ENCODE results near the gene CEACAM18. TPM values are rescaled to one million over a fixed set of nuclear protein-coding genes. Genes with fewer than 3 reads are reported as not detected.

Gene CEACAM18
- total and polyA plus RNA-seq, 4 donors: not detected

- no peaks in the 10 kb centered on the region for H3K9me3 ChIP-seq (ENCODE audit: control insufficient read depth in 4 of 4, insufficient read depth in 3 of 4, low read length in 3 of 4)
- no peaks in the 10 kb centered on the region for H3K4me1 ChIP-seq (ENCODE audit: control insufficient read depth in 5 of 5, insufficient read depth in 5 of 5, low read length in 5 of 5)
- H3K27ac ChIP-seq (ENCODE audit: low read depth in 1 of 2, low read length in 1 of 2): no peak overlapping the region
- H3K4me3 ChIP-seq: no peak overlapping the region
- H3K36me3 ChIP-seq (ENCODE audit: control insufficient read depth in 4 of 4, insufficient read depth in 4 of 4, low read length in 4 of 4): no peaks in the 10 kb centered on the region
- peaks cover 0 to 4% (median 2%) of the 10 kb centered on the region in 3 donors for H3K27me3 ChIP-seq (ENCODE audit: control insufficient read depth in 3 of 3, insufficient read depth in 3 of 3, low read length in 2 of 3)
- WGBS, 2 donors: 45 to 56% methylated on average over 2 of the region's 2 CpGs
- DNase-seq (no peak), ATAC-seq (ENCODE audit: insufficient read depth, low FRiP score) (no peak)
- no peak for TF ChIP-seq CTCF (IDR thresholded peaks at IDR 0.05; ENCODE audit: control extremely low read depth, extremely low read depth)
- no peak overlapping the region for H3K9ac ChIP-seq (ENCODE audit: insufficient read depth in 1 of 2, low read length in 2 of 2)
Observed at GRCh38 chr19:51513968-51514367, 35.6 kb downstream of the CEACAM18 start.

GRCh38 chr19:51514866-51515481 is 36.6 kb downstream of the CEACAM18 start:
- no peak overlapping the region for H3K9ac ChIP-seq (ENCODE audit: insufficient read depth in 1 of 2, low read length in 2 of 2)
- H3K36me3 ChIP-seq (ENCODE audit: control insufficient read depth in 4 of 4, insufficient read depth in 4 of 4, low read length in 4 of 4): no peaks in the 10 kb centered on the region
- H3K9me3 ChIP-seq (ENCODE audit: control insufficient read depth in 4 of 4, insufficient read depth in 3 of 4, low read length in 3 of 4): no peaks in the 10 kb centered on the region
- ATAC-seq (ENCODE audit: insufficient read depth, low FRiP score): no peak
- 16 to 21% methylated on average over 3 of the region's 3 CpGs for WGBS, 2 donors
- peak in 2 of 3 donors; percentile 47 to 56 for DNase-seq
- H3K27ac ChIP-seq (ENCODE audit: low read depth in 1 of 2, low read length in 1 of 2): no peak overlapping the region
- H3K27me3 ChIP-seq (ENCODE audit: control insufficient read depth in 3 of 3, insufficient read depth in 3 of 3, low read length in 2 of 3): peaks cover 0 to 4% (median 2%) of the 10 kb centered on the region in 3 donors
- no peak overlapping the region for H3K4me3 ChIP-seq
- no peaks in the 10 kb centered on the region for H3K4me1 ChIP-seq (ENCODE audit: control insufficient read depth in 5 of 5, insufficient read depth in 5 of 5, low read length in 5 of 5)
- peak; percentile 42 for TF ChIP-seq CTCF (IDR thresholded peaks at IDR 0.05; ENCODE audit: control extremely low read depth, extremely low read depth)

- H3K4me3 ChIP-seq: no peak overlapping the region
- TF ChIP-seq CTCF (IDR thresholded peaks at IDR 0.05; ENCODE audit: control extremely low read depth, extremely low read depth): no peak
- no peak for DNase-seq
- no peaks in the 10 kb centered on the region for H3K4me1 ChIP-seq (ENCODE audit: control insufficient read depth in 5 of 5, insufficient read depth in 5 of 5, low read length in 5 of 5)
- H3K27me3 ChIP-seq (ENCODE audit: control insufficient read depth in 3 of 3, insufficient read depth in 3 of 3, low read length in 2 of 3): peaks cover 0 to 3% (median 0%) of the 10 kb centered on the region in 3 donors
- no peaks in the 10 kb centered on the region for H3K36me3 ChIP-seq (ENCODE audit: control insufficient read depth in 4 of 4, insufficient read depth in 4 of 4, low read length in 4 of 4)
- no peak overlapping the region for H3K9ac ChIP-seq (ENCODE audit: insufficient read depth in 1 of 2, low read length in 2 of 2)
- H3K9me3 ChIP-seq (ENCODE audit: control insufficient read depth in 4 of 4, insufficient read depth in 3 of 4, low read length in 3 of 4): no peaks in the 10 kb centered on the region
- H3K27ac ChIP-seq (ENCODE audit: low read depth in 1 of 2, low read length in 1 of 2): no peak overlapping the region
- ATAC-seq (ENCODE audit: insufficient read depth, low FRiP score): no peak
- WGBS, 2 donors: 32 to 44% methylated on average over 2 of the region's 2 CpGs
Observed at GRCh38 chr19:51520728-51521127, 42.4 kb downstream of the CEACAM18 start.

- H3K27me3 ChIP-seq (ENCODE audit: control insufficient read depth in 3 of 3, insufficient read depth in 3 of 3, low read length in 2 of 3): peaks cover 0 to 3% (median 0%) of the 10 kb centered on the region in 3 donors
Observed at GRCh38 chr19:51521357-51521756, 43.0 kb downstream of the CEACAM18 start.

More at GRCh38 chr19:51521357-51521756, 43.0 kb downstream of the CEACAM18 start:
- Histone ChIP-seq H3K27ac (ENCODE audit: low read depth in 1 of 2, low read length in 1 of 2) (no peak overlapping the region), H3K9me3 (ENCODE audit: control insufficient read depth in 4 of 4, insufficient read depth in 3 of 4, low read length in 3 of 4) (no peaks in the 10 kb centered on the region), H3K36me3 (ENCODE audit: control insufficient read depth in 4 of 4, insufficient read depth in 4 of 4, low read length in 4 of 4) (no peaks in the 10 kb centered on the region), H3K4me3 (no peak overlapping the region), H3K4me1 (ENCODE audit: control insufficient read depth in 5 of 5, insufficient read depth in 5 of 5, low read length in 5 of 5) (no peaks in the 10 kb centered on the region), H3K9ac (ENCODE audit: insufficient read depth in 1 of 2, low read length in 2 of 2) (no peak overlapping the region)
- DNase-seq: no peak
- ATAC-seq (ENCODE audit: insufficient read depth, low FRiP score): no peak
- TF ChIP-seq CTCF (IDR thresholded peaks at IDR 0.05; ENCODE audit: control extremely low read depth, extremely low read depth): no peak
- 79 to 84% methylated on average over 2 of the region's 2 CpGs for WGBS, 2 donors
